CD14-positive monocyte (primary cell): ENCODE data around the gene TREML2. TPM values are rescaled to one million over a fixed set of nuclear protein-coding genes. Genes with fewer than 3 reads are reported as not detected.

ENCODE experiments used
- DNase-seq, 3 donors: peaks; one replicate each; pipeline ENCODE4 v3.0.0-alpha.2; 2011 to 2022
- H2AFZ ChIP-seq: 2 replicates; pipeline ENCODE4 v1.6.0; 2012; ENCODE audit warnings: mild to moderate bottlenecking, low read depth, low read length, inconsistent platforms; ENCODE audit not compliant: insufficient read depth, poor library complexity, severe bottlenecking
- H3K27ac ChIP-seq, 2 donors: 1 replicate in 1 of 2; 2 replicates in 1 of 2; pipeline ENCODE4 v1.5.1; 2012 to 2013; ENCODE audit warnings: low read length in 2 of 2, control low read depth in 1 of 2, inconsistent platforms in 1 of 2, low read depth in 1 of 2, mild to moderate bottlenecking in 1 of 2
- H3K27me3 ChIP-seq, 2 donors: one replicate each; pipeline versions ENCODE4 v1.6.0 to v1.6.1; 2011 to 2013; ENCODE audit warnings: low read length in 2 of 2; ENCODE audit not compliant: control insufficient read depth in 2 of 2, insufficient read depth in 2 of 2
- H3K36me3 ChIP-seq, 2 donors: replicated peaks in 1 of 2; 1 replicate in 1 of 2; 2 replicates in 1 of 2; pipeline versions ENCODE4 v1.5.1 to v1.6.1; 2012 to 2013; ENCODE audit warnings: low read length in 2 of 2, control low read depth in 1 of 2, inconsistent platforms in 1 of 2, mild to moderate bottlenecking in 1 of 2; ENCODE audit not compliant: insufficient read depth in 2 of 2, control insufficient read depth in 1 of 2
- H3K4me1 ChIP-seq, 2 donors: 1 replicate in 1 of 2; 2 replicates in 1 of 2; pipeline versions ENCODE4 v1.5.1 to v1.6.1; 2012 to 2013; ENCODE audit warnings: low read length in 2 of 2, control low read depth in 1 of 2, inconsistent platforms in 1 of 2, mild to moderate bottlenecking in 1 of 2, moderate library complexity in 1 of 2; ENCODE audit not compliant: insufficient read depth in 2 of 2, control insufficient read depth in 1 of 2
- H3K4me2 ChIP-seq: replicated peaks from 2 replicates; pipeline ENCODE3; 2012; ENCODE audit warnings: low read length, moderate library complexity, mild to moderate bottlenecking; ENCODE audit not compliant: poor library complexity, severe bottlenecking; ENCODE audit errors: extremely low read depth
- H3K4me3 ChIP-seq, 3 experiments: fragments of 200-600 bp in 1 of 3; sonication (generic) in 1 of 3; replicated peaks in 1 of 3; 1 replicate in 2 of 3; 2 replicates in 1 of 3; pipeline ENCODE4 v1.5.1; 2011 to 2013; ENCODE audit warnings: low read length in 3 of 3, mild to moderate bottlenecking in 3 of 3, control low read depth in 2 of 3, low read depth in 2 of 3, inconsistent platforms in 1 of 3, moderate library complexity in 1 of 3
- H3K79me2 ChIP-seq: 2 replicates; pipeline ENCODE4 v1.6.0; 2012; ENCODE audit warnings: mild to moderate bottlenecking, control low read depth, inconsistent platforms, low read length, moderate library complexity; ENCODE audit not compliant: insufficient read depth
- H3K9ac ChIP-seq: 2 replicates; pipeline ENCODE4 v1.6.0; 2017; ENCODE audit warnings: low read length, mild to moderate bottlenecking; ENCODE audit not compliant: insufficient read depth, poor library complexity, severe bottlenecking
- H3K9me3 ChIP-seq, 2 donors: replicated peaks in 1 of 2; 1 replicate in 1 of 2; 2 replicates in 1 of 2; pipeline versions ENCODE4 v1.5.1 to v1.6.1; 2012 to 2013; ENCODE audit warnings: low read length in 2 of 2, control low read depth in 1 of 2; ENCODE audit not compliant: control insufficient read depth in 1 of 2, insufficient read depth in 1 of 2
- H4K20me1 ChIP-seq: 2 replicates; pipeline ENCODE4 v1.6.0; 2012; ENCODE audit warnings: mild to moderate bottlenecking, low read length, control low read depth, moderate library complexity; ENCODE audit not compliant: insufficient read depth
- H3K27ac Mint-ChIP-seq, 7 donors: one replicate each; pipeline ENCODE4 v1.8.0; 2020; ENCODE audit warnings: mild to moderate bottlenecking in 7 of 7, mixed read lengths in 7 of 7, moderate library complexity in 6 of 7, inconsistent platforms in 2 of 7
- H3K27me3 Mint-ChIP-seq, 3 donors: one replicate each; pipeline ENCODE4 v1.8.0; 2021 to 2022; ENCODE audit warnings: low read depth in 3 of 3, mild to moderate bottlenecking in 3 of 3, mixed read lengths in 3 of 3, moderate library complexity in 3 of 3, inconsistent platforms in 1 of 3
- H3K36me3 Mint-ChIP-seq, 2 donors: one replicate each; pipeline ENCODE4 v1.8.0; 2020; ENCODE audit warnings: mixed read lengths in 2 of 2, inconsistent platforms in 1 of 2, mild to moderate bottlenecking in 1 of 2
- H3K4me1 Mint-ChIP-seq: one replicate; pipeline ENCODE4 v1.8.0; 2020; ENCODE audit warnings: mild to moderate bottlenecking, mixed read lengths
- H3K4me3 Mint-ChIP-seq, 2 donors: one replicate each; pipeline ENCODE4 v1.8.0; 2020; ENCODE audit warnings: mild to moderate bottlenecking in 2 of 2, mixed read lengths in 2 of 2, moderate library complexity in 1 of 2
- H3K9me3 Mint-ChIP-seq, 7 donors: one replicate each; pipeline ENCODE4 v1.8.0; 2020 to 2022; ENCODE audit warnings: mixed read lengths in 7 of 7, mild to moderate bottlenecking in 6 of 7, moderate library complexity in 6 of 7, inconsistent platforms in 2 of 7
- CTCF ChIP-seq: fragments of 200-600 bp; IDR thresholded peaks from one replicate; pipeline ENCODE4 v1.8.0; 2022; ENCODE audit warnings: antibody characterized with exemption, mild to moderate bottlenecking
- WGBS: methylation state at CpG from one replicate; pipeline ENCODE4 v1.1.5; 2013; ENCODE audit warnings: missing lambda C conversion rate; ENCODE audit not compliant: insufficient coverage; 5-methylcytosine and 5-hydroxymethylcytosine counted together
- intact Hi-C, 2 donors: fragments of 100-400 bp; cut with micrococcal nuclease; formaldehyde crosslinking; loops; one replicate each; pipeline versions ENCODE4 v1.15.0 to v1.15.1; 2023
- polyA plus RNA-seq, 3 donors: library from polyadenylated mRNA; depleted of rRNA in 1 of 3; unstranded in 2 of 3; stranded (reverse) in 1 of 3; fragments of 300-500 nt in 2 of 3; fragments of >200 nt in 1 of 3; fragmentation: Illumina TruSeq in 2 of 3; gene quantifications; 1 replicate in 2 of 3; 2 replicates in 1 of 3; pipeline ENCODE4 v1.2.3, GENCODE V29; 2012 to 2021

The TREML2 gene
- polyA plus RNA-seq, 3 donors: 0.89 to 4.2 (median 1.1) TPM

GRCh38 chr6:41162687-41163418 lies 38.1 kb downstream of the TREML2 start, which contains the start of gene TREM2:
Gene TREM2 (minus strand): TSS chr6:41163116. CDS start chr6:41163082, 34 bp downstream.
- H3K9me3 ChIP-seq: no peaks in the 10 kb centered on the region
- no peak within 1 kb of the TSS for H3K27ac ChIP-seq
- Mint-ChIP-seq H3K4me1 (peaks cover 34% of the 10 kb centered on the region), H3K36me3 (peaks cover 0 to 2% of the 10 kb centered on the region in 2 donors), H3K27ac (peak within 1 kb of the TSS in 3 of 7 donors; percentile 11 to 75 (median 51)), H3K27me3 (peaks cover 2 to 10% (median 3%) of the 10 kb centered on the region in 3 donors), H3K9me3 (peaks cover 0 to 3% (median 0%) of the 10 kb centered on the region in 7 donors), H3K4me3 (peak within 1 kb of the TSS; percentile 55 to 79)
- no peak within 1 kb of the TSS for H3K9ac ChIP-seq
- intact Hi-C loops: no loop called here
- H3K4me2 ChIP-seq: peak within 1 kb of the TSS; percentile 45
- no peaks in the 10 kb centered on the region for H3K27me3 ChIP-seq
- H2AFZ ChIP-seq: peak within 1 kb of the TSS; percentile 66
- no peak for TF ChIP-seq CTCF
- H3K36me3 ChIP-seq: no peaks in the 10 kb centered on the region
- peaks cover 23 to 28% of the 10 kb centered on the region in 2 donors for H3K4me1 ChIP-seq
- no peaks in the 10 kb centered on the region for H3K79me2 ChIP-seq
- no peaks in the 10 kb centered on the region for H4K20me1 ChIP-seq
- no peak for DNase-seq
- H3K4me3 ChIP-seq: peak within 1 kb of the TSS in 1 of 3 experiments; percentile 35
- WGBS: 15% methylated on average over 6 of the region's 10 CpGs

- Histone ChIP-seq H3K27ac (no peak overlapping the region), H3K79me2 (no peaks in the 10 kb centered on the region), H3K36me3 (no peaks in the 10 kb centered on the region), H3K4me1 (peaks cover 31 to 36% of the 10 kb centered on the region in 2 donors), H3K4me3 (peak overlapping the region in 1 of 3 experiments; percentile 35), H3K9me3 (no peaks in the 10 kb centered on the region), H3K9ac (no peak overlapping the region), H3K4me2 (peak overlapping the region; percentile 45), H4K20me1 (no peaks in the 10 kb centered on the region), H2AFZ (peak overlapping the region; percentile 66), H3K27me3 (no peaks in the 10 kb centered on the region)
- TF ChIP-seq CTCF: no peak
- Mint-ChIP-seq H3K36me3 (peaks cover 0 to 2% of the 10 kb centered on the region in 2 donors), H3K27ac (peak overlapping the region in 3 of 7 donors; percentile 18 to 72 (median 51)), H3K9me3 (peaks cover 0 to 3% (median 2%) of the 10 kb centered on the region in 7 donors), H3K4me1 (peaks cover 38% of the 10 kb centered on the region), H3K4me3 (peak overlapping the region; percentile 55 to 79), H3K27me3 (peaks cover 2 to 8% (median 2%) of the 10 kb centered on the region in 3 donors)
- 64% methylated on average over 6 of the region's 13 CpGs for WGBS
- intact Hi-C loops: no loop called here
- peak in 2 of 3 donors; percentile 52 to 54 for DNase-seq
Measured at GRCh38 chr6:41161851-41162552, 38.9 kb downstream of the TREML2 start.
